WTC11 (cell line): Measurements from ENCODE around the gene ARHGAP26.

Source experiments
- CBFB ChIP-seq: sonication (generic); formaldehyde crosslinking; IDR thresholded peaks from 2 replicates; pipeline ENCODE4 v1.8.1; 2022; ENCODE audit warnings: mild to moderate bottlenecking, low read depth, missing genetic modification reagents
- CTCF ChIP-seq: fragments of 200-600 bp; IDR thresholded peaks from 2 replicates; pipeline ENCODE4 v1.8.0; 2022; ENCODE audit warnings: antibody characterized with exemption
- NFE2L1 ChIP-seq: sonication (generic); formaldehyde crosslinking; IDR thresholded peaks from 2 replicates; pipeline ENCODE4 v1.8.1; 2023; ENCODE audit warnings: missing genetic modification reagents
- ZBTB21 ChIP-seq: sonication (generic); formaldehyde crosslinking; IDR thresholded peaks from 2 replicates; pipeline ENCODE4 v1.8.1; 2023; ENCODE audit warnings: mild to moderate bottlenecking, missing genetic modification reagents, borderline replicate concordance
- TF ChIP-seq, protein P1 (sequence below): sonication (generic); formaldehyde crosslinking; IDR thresholded peaks from 2 replicates; pipeline ENCODE4 v1.8.1; 2023; ENCODE audit warnings: mild to moderate bottlenecking, missing genetic modification reagents, moderate library complexity
- TF ChIP-seq, protein P2 (sequence below): sonication (generic); formaldehyde crosslinking; IDR thresholded peaks from 2 replicates; pipeline ENCODE4 v1.8.1; 2022; ENCODE audit warnings: mild to moderate bottlenecking, missing genetic modification reagents, moderate library complexity, borderline replicate concordance
- TF ChIP-seq, protein P3 (sequence below): sonication (generic); formaldehyde crosslinking; IDR thresholded peaks from 2 replicates; pipeline ENCODE4 v1.8.0; 2022; ENCODE audit warnings: missing genetic modification reagents

- TF ChIP-seq CTCF (no peak), NFE2L1 (CRISPR knock-in tag) (no peak), CBFB (CRISPR knock-in tag) (no peak), ZBTB21 (CRISPR knock-in tag) (no peak)
- TF ChIP-seq, protein P1, sequence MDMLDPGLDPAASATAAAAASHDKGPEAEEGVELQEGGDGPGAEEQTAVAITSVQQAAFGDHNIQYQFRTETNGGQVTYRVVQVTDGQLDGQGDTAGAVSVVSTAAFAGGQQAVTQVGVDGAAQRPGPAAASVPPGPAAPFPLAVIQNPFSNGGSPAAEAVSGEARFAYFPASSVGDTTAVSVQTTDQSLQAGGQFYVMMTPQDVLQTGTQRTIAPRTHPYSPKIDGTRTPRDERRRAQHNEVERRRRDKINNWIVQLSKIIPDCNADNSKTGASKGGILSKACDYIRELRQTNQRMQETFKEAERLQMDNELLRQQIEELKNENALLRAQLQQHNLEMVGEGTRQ = no peak
- TF ChIP-seq, protein P2, sequence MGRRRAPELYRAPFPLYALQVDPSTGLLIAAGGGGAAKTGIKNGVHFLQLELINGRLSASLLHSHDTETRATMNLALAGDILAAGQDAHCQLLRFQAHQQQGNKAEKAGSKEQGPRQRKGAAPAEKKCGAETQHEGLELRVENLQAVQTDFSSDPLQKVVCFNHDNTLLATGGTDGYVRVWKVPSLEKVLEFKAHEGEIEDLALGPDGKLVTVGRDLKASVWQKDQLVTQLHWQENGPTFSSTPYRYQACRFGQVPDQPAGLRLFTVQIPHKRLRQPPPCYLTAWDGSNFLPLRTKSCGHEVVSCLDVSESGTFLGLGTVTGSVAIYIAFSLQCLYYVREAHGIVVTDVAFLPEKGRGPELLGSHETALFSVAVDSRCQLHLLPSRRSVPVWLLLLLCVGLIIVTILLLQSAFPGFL (CRISPR knock-in tag) = no peak
- TF ChIP-seq, protein P3, sequence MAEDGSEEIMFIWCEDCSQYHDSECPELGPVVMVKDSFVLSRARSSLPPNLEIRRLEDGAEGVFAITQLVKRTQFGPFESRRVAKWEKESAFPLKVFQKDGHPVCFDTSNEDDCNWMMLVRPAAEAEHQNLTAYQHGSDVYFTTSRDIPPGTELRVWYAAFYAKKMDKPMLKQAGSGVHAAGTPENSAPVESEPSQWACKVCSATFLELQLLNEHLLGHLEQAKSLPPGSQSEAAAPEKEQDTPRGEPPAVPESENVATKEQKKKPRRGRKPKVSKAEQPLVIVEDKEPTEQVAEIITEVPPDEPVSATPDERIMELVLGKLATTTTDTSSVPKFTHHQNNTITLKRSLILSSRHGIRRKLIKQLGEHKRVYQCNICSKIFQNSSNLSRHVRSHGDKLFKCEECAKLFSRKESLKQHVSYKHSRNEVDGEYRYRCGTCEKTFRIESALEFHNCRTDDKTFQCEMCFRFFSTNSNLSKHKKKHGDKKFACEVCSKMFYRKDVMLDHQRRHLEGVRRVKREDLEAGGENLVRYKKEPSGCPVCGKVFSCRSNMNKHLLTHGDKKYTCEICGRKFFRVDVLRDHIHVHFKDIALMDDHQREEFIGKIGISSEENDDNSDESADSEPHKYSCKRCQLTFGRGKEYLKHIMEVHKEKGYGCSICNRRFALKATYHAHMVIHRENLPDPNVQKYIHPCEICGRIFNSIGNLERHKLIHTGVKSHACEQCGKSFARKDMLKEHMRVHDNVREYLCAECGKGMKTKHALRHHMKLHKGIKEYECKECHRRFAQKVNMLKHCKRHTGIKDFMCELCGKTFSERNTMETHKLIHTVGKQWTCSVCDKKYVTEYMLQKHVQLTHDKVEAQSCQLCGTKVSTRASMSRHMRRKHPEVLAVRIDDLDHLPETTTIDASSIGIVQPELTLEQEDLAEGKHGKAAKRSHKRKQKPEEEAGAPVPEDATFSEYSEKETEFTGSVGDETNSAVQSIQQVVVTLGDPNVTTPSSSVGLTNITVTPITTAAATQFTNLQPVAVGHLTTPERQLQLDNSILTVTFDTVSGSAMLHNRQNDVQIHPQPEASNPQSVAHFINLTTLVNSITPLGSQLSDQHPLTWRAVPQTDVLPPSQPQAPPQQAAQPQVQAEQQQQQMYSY (CRISPR knock-in tag) = no peak
These were observed 159.4 kb downstream of the ARHGAP26 start for GRCh38 chr5:142929587-142929986.
